Measurements from ENCODE around the gene TCF3. TPM values are rescaled to one million over a fixed set of nuclear protein-coding genes. Genes with fewer than 3 reads are reported as not detected.
"Not testable (repeated sequence)": the region's sequence is repeated elsewhere in the genome, so short reads cannot be mapped to it uniquely, and the experiment has no call there.

Gene TCF3
- total RNA-seq, 2 donors from 2014 or later, result 64.2 to 114 TPM

DNA sequence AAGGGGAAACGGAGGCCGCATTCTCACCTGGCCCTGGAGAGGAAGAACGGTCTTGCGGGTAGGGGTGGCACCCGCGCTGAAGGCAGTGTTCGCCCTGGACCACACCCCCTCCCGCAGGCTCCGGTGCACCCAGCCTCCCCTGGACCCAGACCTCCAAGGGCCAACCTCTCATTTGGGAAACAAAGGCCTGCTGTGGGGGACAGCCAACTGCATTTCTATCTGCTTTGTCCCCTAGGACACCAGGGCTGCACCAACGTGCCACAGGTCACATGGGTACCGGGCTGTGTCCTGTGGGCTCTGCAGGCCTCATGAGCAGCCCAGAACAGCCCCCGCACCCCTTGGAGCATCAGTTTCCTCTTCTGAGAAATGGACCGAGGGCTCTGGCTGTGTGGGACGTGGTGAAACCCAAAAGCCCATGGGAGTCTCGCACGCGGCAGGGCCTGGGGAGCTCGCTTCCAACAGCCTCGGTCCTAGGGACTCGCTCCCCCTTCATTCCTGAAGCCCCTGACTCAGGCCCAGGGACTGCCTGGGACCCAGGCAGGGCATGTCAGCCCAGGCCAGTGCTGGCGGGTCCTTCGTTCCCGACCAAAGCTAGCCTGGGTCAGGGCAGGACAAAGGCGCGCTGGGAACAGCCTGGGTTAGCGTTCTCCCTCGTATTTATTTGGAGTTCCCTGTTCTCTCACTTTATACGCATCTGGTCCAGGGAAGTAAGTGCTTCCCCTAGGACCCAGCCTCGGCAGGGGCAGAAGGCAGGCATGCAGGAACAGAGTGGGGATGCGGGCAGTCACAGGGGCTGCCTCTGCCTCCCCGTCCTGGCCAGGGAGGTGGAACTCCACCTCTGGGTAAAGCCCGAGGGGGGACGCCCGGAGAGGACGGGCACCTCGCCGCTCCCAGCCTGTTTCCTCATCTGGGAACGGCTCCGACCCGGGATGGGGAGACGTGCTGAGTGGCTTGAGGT is 4.6 kb downstream of the TCF3 start:
- DNase-seq, result no peak
- Histone ChIP-seq H3K36me3 (no peaks in the 10 kb centered on the region), H3K4me1 (peaks cover 4% of the 10 kb centered on the region), H3K4me3 (no peak overlapping the region), H3K9ac (ENCODE audit: low read depth in 2 of 2, low read length in 2 of 2) (no peak overlapping the region), H3K27me3 (no peaks in the 10 kb centered on the region), H3K27ac (no peak overlapping the region), H3K9me3 (no peaks in the 10 kb centered on the region)
- intact Hi-C loops (cut with DNase I), result no loop called here
- TF ChIP-seq CTCF (IDR thresholded peaks at IDR 0.05), result no peak

GRCh38 chr19:1646659-1647453 is 5.6 kb downstream of the TCF3 start:
- Histone ChIP-seq H3K4me1 (peaks cover 4% of the 10 kb centered on the region), H3K36me3 (no peaks in the 10 kb centered on the region), H3K27me3 (no peaks in the 10 kb centered on the region), H3K27ac (no peak overlapping the region), H3K9ac (ENCODE audit: low read depth in 2 of 2, low read length in 2 of 2) (no peak overlapping the region), H3K9me3 (no peaks in the 10 kb centered on the region), H3K4me3 (no peak overlapping the region)
- no peak for DNase-seq
- no peak for TF ChIP-seq CTCF (IDR thresholded peaks at IDR 0.05)
- intact Hi-C loops (cut with DNase I), result no loop called here

GRCh38 chr19:1646149-1646548 is 6.3 kb downstream of the TCF3 start:
- DNase-seq, result no peak
- intact Hi-C loops (cut with DNase I), result no loop called here

GRCh38 chr19:1645299-1645698 is 7.1 kb downstream of the TCF3 start:
- H3K27ac ChIP-seq, result no peak overlapping the region
- DNase-seq, result no peak
- H3K4me1 ChIP-seq, result peaks cover 1% of the 10 kb centered on the region
- no peaks in the 10 kb centered on the region for H3K9me3 ChIP-seq
- H3K4me3 ChIP-seq, result no peak overlapping the region
- no peaks in the 10 kb centered on the region for H3K27me3 ChIP-seq
- H3K36me3 ChIP-seq, result no peaks in the 10 kb centered on the region
- H3K9ac ChIP-seq (ENCODE audit: low read depth in 2 of 2, low read length in 2 of 2), result no peak overlapping the region
- no peak for TF ChIP-seq CTCF (IDR thresholded peaks at IDR 0.05)
- intact Hi-C loops (cut with DNase I), result no loop called here

More at GRCh38 chr19:1646149-1646548, 6.3 kb downstream of the TCF3 start:
- Histone ChIP-seq H3K9me3 (no peaks in the 10 kb centered on the region), H3K4me3 (no peak overlapping the region), H3K9ac (ENCODE audit: low read depth in 2 of 2, low read length in 2 of 2) (no peak overlapping the region), H3K4me1 (peaks cover 4% of the 10 kb centered on the region), H3K27ac (no peak overlapping the region), H3K36me3 (no peaks in the 10 kb centered on the region), H3K27me3 (no peaks in the 10 kb centered on the region)
- no peak for TF ChIP-seq CTCF (IDR thresholded peaks at IDR 0.05)

- Histone ChIP-seq H3K36me3 (no peaks in the 10 kb centered on the region), H3K27ac (no peak overlapping the region), H3K4me3 (no peak overlapping the region), H3K9ac (ENCODE audit: low read depth in 2 of 2, low read length in 2 of 2) (no peak overlapping the region), H3K9me3 (no peaks in the 10 kb centered on the region), H3K27me3 (no peaks in the 10 kb centered on the region), H3K4me1 (no peaks in the 10 kb centered on the region)
- intact Hi-C loops (cut with DNase I), result no loop called here
- no peak for DNase-seq
- TF ChIP-seq CTCF (IDR thresholded peaks at IDR 0.05), result no peak
Observed at GRCh38 chr19:1644070-1644469, 8.3 kb downstream of the TCF3 start.

DNA sequence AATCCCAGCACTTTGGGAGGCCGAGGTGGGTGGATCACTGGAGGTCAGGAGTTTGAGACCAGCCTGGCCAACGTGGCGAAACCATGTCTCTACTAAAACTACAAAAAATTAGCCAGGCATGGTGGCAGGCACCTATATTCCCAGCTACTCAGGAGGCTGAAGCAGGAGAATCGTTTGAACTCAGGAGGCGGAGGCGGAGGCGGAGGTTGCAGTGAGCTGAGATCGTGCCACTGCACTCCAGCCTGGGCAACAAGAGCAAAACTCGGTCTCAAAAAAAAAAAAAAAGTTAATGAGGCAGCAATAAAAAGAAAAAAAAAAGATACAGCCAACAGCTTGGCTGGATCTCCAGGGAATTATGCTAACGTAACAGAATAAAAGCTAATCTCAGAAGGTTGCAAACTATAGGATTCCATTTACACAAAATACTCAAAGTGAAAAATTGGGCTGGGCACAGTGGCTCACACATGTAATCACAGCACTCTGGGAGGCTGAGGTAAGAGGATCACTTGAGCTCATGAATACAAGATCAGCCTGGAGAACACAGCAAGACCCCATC is 11.4 kb downstream of the TCF3 start:
- H3K36me3 ChIP-seq; H3K9me3 ChIP-seq; H3K27me3 ChIP-seq; DNase-seq; H3K27ac ChIP-seq; H3K9ac ChIP-seq (ENCODE audit: low read depth in 2 of 2, low read length in 2 of 2); H3K4me1 ChIP-seq; intact Hi-C loops (cut with DNase I); H3K4me3 ChIP-seq: not testable (repeated sequence)
